ENCODE results near the gene SCN5A.

DNA sequence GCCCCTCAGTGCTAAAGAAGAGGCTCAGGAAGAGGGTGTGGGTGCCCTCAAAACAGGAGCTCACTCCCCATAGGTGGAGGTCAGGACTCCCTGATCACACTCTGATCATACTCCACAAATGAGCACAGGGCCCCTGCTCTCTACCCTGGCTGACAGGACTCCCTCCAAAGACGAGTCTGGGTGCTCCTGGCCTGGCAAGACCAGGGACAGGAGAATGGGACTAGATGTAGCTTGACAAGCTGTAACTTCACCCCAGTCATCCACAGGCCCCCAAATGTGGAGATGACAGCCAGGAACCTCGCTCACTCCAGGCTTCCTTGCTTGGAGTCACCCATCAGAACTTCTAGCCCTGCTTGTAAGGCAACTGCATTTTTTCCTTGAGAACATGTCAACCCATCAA lies 11.1 kb downstream of the SCN5A start:
- TF ChIP-seq, protein P1, sequence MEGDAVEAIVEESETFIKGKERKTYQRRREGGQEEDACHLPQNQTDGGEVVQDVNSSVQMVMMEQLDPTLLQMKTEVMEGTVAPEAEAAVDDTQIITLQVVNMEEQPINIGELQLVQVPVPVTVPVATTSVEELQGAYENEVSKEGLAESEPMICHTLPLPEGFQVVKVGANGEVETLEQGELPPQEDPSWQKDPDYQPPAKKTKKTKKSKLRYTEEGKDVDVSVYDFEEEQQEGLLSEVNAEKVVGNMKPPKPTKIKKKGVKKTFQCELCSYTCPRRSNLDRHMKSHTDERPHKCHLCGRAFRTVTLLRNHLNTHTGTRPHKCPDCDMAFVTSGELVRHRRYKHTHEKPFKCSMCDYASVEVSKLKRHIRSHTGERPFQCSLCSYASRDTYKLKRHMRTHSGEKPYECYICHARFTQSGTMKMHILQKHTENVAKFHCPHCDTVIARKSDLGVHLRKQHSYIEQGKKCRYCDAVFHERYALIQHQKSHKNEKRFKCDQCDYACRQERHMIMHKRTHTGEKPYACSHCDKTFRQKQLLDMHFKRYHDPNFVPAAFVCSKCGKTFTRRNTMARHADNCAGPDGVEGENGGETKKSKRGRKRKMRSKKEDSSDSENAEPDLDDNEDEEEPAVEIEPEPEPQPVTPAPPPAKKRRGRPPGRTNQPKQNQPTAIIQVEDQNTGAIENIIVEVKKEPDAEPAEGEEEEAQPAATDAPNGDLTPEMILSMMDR (IDR thresholded peaks at IDR 0.05), result no peak
- no peak for TF ChIP-seq EZH2phosphoT487 (IDR thresholded peaks at IDR 0.05)
